Prostate gland (tissue), 2 donors: ENCODE measurements around the gene EPS15. TPM values are rescaled to one million over a fixed set of nuclear protein-coding genes. Genes with fewer than 3 reads are reported as not detected.

ENCODE experiments used
- DNase-seq: peaks from one replicate; pipeline ENCODE4 v3.0.0-alpha.2; 2019; ENCODE audit warnings: low spot score
- H3K27ac ChIP-seq, 2 donors: fragments of 200-600 bp; sonication (generic); 2 replicates each; pipeline ENCODE4 v1.5.1; 2017 to 2019
- H3K27me3 ChIP-seq: fragments of 200-600 bp; sonication (generic); replicated peaks from 2 replicates; pipeline ENCODE4 v1.5.1; 2019; ENCODE audit not compliant: insufficient read depth
- H3K36me3 ChIP-seq, 2 donors: fragments of 200-600 bp; sonication (generic); 1 replicate in 1 of 2; 2 replicates in 1 of 2; pipeline versions ENCODE4 v1.5.1 to v1.8.1; 2017 to 2019
- H3K4me1 ChIP-seq: fragments of 200-600 bp; sonication (generic); replicated peaks from 2 replicates; pipeline ENCODE4 v1.5.1; 2019
- H3K4me3 ChIP-seq, 2 donors: fragments of 200-600 bp; sonication (generic); 2 replicates each; pipeline ENCODE4 v1.5.1; 2017 to 2019
- H3K9me3 ChIP-seq: fragments of 200-600 bp; sonication (generic); 2 replicates; pipeline ENCODE4 v1.5.1; 2017
- POLR2A ChIP-seq: fragments of 450-650 bp; IDR thresholded peaks from one replicate; pipeline ENCODE4 v1.6.1; 2016; ENCODE audit warnings: antibody characterized with exemption, mild to moderate bottlenecking
- POLR2AphosphoS5 ChIP-seq: sonication (generic); formaldehyde crosslinking; IDR thresholded peaks from one replicate; pipeline ENCODE4 v1.6.1; 2017; ENCODE audit warnings: antibody characterized with exemption
- WGBS: methylation state at CpG from one replicate; pipeline ENCODE4 v1.1.5; 2018; 5-methylcytosine and 5-hydroxymethylcytosine counted together
- intact Hi-C: fragments of 100-400 bp; cut with DNase I; formaldehyde crosslinking; loops from one replicate; pipeline ENCODE4 v1.14.2; 2022
- total RNA-seq, 2 donors: library from RNA; depleted of rRNA; stranded (reverse); fragments of >200 nt; gene quantifications; one replicate each; pipeline ENCODE4 v1.1.0, GENCODE V29; 2016
- TF ChIP-seq, protein P1 (sequence below), 4 experiments: fragments of 200-600 bp in 2 of 4; fragments of 450-650 bp in 2 of 4; sonication (generic) in 2 of 4; IDR thresholded peaks; 1 replicate in 3 of 4; 2 replicates in 1 of 4; pipeline ENCODE4 v1.5.1; 2016 to 2019; ENCODE audit warnings: antibody characterized with exemption in 4 of 4, mild to moderate bottlenecking in 2 of 4, moderate library complexity in 2 of 4

EPS15 gene
- total RNA-seq, 2 donors from 2014 or later: 62.4 to 70.4 TPM

DNA sequence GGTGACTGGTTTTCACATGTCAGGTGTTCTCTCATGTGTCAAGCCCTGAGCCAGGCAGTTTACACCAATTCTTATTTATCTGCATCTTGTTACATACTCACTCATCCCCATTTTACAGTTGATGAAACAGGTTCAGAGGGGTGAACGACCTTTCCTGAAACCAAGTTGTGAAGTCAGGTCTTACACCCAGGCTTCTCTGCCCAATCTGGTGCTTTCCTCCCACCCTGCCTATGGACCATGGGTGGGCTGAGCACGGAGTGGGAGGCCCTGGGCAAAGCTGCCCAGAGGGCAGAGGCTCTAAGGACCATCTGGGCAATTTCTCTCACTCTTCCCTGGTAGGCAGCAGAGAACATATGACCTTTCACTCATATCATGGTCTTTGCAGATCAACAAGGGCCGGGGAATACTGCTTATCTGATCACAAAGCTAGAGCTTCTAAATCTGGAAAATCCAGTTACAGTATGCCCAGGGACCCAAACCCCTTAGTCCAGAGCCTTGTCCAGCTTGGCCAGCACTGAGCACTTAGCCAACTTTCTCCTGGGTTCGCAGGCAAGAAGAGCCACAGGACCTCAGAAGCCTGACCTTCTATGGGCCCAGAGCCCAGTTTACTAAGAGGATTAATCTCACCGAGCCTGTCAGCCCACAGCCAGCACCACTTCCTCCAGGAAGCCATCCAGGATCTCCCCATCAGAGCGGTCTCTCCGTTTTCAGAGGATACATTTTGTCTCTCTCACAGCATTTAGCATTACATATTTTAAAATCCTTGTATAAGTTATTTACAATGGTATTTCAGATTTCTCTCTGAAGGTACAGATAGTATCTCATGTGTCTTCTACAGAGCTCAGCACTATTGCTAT is 172.8 kb downstream of the EPS15 start:
- H3K36me3 ChIP-seq: no peaks in the 10 kb centered on the region
- no peaks in the 10 kb centered on the region for H3K9me3 ChIP-seq
- DNase-seq: no peak
- no peak for TF ChIP-seq POLR2A
- TF ChIP-seq, protein P1, sequence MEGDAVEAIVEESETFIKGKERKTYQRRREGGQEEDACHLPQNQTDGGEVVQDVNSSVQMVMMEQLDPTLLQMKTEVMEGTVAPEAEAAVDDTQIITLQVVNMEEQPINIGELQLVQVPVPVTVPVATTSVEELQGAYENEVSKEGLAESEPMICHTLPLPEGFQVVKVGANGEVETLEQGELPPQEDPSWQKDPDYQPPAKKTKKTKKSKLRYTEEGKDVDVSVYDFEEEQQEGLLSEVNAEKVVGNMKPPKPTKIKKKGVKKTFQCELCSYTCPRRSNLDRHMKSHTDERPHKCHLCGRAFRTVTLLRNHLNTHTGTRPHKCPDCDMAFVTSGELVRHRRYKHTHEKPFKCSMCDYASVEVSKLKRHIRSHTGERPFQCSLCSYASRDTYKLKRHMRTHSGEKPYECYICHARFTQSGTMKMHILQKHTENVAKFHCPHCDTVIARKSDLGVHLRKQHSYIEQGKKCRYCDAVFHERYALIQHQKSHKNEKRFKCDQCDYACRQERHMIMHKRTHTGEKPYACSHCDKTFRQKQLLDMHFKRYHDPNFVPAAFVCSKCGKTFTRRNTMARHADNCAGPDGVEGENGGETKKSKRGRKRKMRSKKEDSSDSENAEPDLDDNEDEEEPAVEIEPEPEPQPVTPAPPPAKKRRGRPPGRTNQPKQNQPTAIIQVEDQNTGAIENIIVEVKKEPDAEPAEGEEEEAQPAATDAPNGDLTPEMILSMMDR (IDR thresholded peaks at IDR 0.05): no peak
- no peak for TF ChIP-seq POLR2AphosphoS5
- H3K27me3 ChIP-seq: no peaks in the 10 kb centered on the region
- WGBS: 80% methylated on average over 7 of the region's 7 CpGs
- intact Hi-C loops: no loop called here
- no peak overlapping the region for H3K27ac ChIP-seq
- H3K4me1 ChIP-seq: no peaks in the 10 kb centered on the region
- H3K4me3 ChIP-seq: no peak overlapping the region

- 65% methylated on average over 15 of the region's 15 CpGs for WGBS
- Histone ChIP-seq H3K27me3 (no peaks in the 10 kb centered on the region), H3K4me3 (no peak overlapping the region), H3K4me1 (no peaks in the 10 kb centered on the region), H3K36me3 (no peaks in the 10 kb centered on the region), H3K27ac (no peak overlapping the region), H3K9me3 (no peaks in the 10 kb centered on the region)
- no peak for DNase-seq
- intact Hi-C loops: no loop called here
- TF ChIP-seq, protein P1 (IDR thresholded peaks at IDR 0.05): no peak
- no peak for TF ChIP-seq POLR2A
- no peak for TF ChIP-seq POLR2AphosphoS5
Observed at GRCh38 chr1:51345300-51345687, 173.8 kb downstream of the EPS15 start.

DNA sequence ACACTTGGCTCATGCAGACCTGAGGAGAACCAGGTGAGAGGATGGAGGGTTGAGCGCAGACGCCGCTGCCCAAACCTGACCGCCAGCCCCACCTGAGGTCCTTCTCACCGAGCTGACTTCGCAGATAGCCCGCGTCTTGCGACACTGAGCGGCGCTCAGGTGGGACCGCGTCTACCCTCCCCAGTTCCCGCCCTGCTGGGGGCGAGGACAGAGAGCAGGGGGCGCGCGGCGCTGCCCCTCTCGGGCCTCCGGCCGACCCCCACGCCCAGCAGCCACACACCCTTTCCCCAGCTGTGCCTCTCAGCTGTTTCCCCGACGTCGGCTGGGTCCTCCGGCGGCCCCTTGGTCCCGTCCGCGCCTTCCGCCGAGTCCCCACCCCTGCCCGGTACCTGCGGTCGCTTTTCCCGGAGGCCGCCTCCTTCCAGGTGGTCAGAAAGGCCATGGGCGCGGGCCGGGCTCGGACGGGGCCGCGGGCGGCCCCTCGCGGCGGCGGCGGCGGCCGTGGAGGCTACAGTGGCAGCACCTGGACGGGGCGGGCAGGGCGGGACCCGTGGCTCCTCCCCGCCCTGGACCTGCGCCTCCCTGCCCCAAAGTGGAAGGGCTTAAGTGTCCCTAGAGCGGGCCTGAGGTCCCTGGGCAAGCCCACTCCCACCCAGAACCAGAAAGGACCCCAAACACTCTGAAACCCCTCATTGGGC is 174.3 kb downstream of the EPS15 start:
- H3K27me3 ChIP-seq: no peaks in the 10 kb centered on the region
- H3K36me3 ChIP-seq: no peaks in the 10 kb centered on the region
- no peaks in the 10 kb centered on the region for H3K9me3 ChIP-seq
- H3K4me3 ChIP-seq: peak overlapping the region; percentile 36 to 46
- H3K4me1 ChIP-seq: no peaks in the 10 kb centered on the region
- no peak for TF ChIP-seq POLR2AphosphoS5
- TF ChIP-seq, protein P1 (IDR thresholded peaks at IDR 0.05): peak in 3 of 4 experiments; percentile 9 to 44 (median 22)
- 6% methylated on average over 29 of the region's 60 CpGs for WGBS
- H3K27ac ChIP-seq: peak overlapping the region in 1 of 2 donors; percentile 65
- intact Hi-C loops: no loop called here
- DNase-seq: peak; percentile 48

DNA sequence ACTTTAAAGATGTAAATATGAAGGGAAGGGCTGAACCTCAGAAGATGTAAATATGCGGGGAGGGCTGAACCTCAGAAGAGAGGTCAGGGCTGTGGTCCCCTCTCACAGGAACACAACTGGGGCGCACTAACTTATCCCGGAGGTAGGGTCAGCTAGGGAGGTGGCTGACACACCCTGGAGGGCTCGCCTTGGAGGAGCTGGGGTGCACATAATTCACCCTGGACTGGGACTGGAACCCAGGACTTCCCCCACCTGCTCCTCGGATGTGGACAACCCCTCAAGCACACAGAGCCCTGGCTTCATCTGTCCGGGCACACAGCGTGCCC is 174.8 kb downstream of the EPS15 start:
- intact Hi-C loops: no loop called here
- WGBS: 69% methylated on average over 7 of the region's 7 CpGs
- H3K36me3 ChIP-seq: no peaks in the 10 kb centered on the region
- no peaks in the 10 kb centered on the region for H3K27me3 ChIP-seq
- H3K27ac ChIP-seq: no peak overlapping the region
- H3K4me1 ChIP-seq: no peaks in the 10 kb centered on the region
- H3K4me3 ChIP-seq: peak overlapping the region; percentile 36 to 46
- H3K9me3 ChIP-seq: no peaks in the 10 kb centered on the region
- TF ChIP-seq POLR2A (no peak), POLR2AphosphoS5 (no peak)
- TF ChIP-seq, protein P1 (IDR thresholded peaks at IDR 0.05): no peak
- no peak for DNase-seq
